Measurements from ENCODE around the gene OR10J5. TPM values are rescaled to one million over a fixed set of nuclear protein-coding genes. Genes with fewer than 3 reads are reported as not detected.

Gene OR10J5
- total RNA-seq, 1 donor = not detected

DNA sequence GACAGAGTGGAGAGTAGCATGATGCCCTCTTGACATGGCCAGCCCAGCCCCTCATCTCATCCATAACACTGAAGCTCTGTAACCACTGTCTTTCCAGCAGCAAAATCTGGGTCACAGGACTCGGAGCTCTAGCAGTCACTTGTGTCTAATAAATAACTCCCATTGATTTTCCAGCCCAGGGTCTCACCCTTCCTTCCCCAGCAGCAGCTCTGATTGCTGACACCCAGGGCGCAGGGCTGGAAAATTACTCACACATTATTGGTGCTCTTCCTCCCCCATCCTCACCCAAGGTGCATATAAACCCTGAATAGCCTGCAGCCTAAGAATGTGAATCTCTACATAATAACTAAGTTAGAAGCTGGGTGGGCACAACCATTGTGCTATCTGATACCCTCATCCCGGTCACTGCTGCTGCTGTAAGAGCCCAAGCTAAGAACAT lies 21.1 kb upstream of the OR10J5 start:
- H2AFZ ChIP-seq (ENCODE audit: low read length) = no peak overlapping the region
- DNase-seq (ENCODE audit: insufficient read length, low spot score, missing footprints) = no peak
- no peak overlapping the region for H3K27ac ChIP-seq (ENCODE audit: low read depth, low read length)
- H3K4me1 ChIP-seq (ENCODE audit: insufficient read depth, low read length) = peaks cover 3% of the 10 kb centered on the region
- TF ChIP-seq, protein P1, sequence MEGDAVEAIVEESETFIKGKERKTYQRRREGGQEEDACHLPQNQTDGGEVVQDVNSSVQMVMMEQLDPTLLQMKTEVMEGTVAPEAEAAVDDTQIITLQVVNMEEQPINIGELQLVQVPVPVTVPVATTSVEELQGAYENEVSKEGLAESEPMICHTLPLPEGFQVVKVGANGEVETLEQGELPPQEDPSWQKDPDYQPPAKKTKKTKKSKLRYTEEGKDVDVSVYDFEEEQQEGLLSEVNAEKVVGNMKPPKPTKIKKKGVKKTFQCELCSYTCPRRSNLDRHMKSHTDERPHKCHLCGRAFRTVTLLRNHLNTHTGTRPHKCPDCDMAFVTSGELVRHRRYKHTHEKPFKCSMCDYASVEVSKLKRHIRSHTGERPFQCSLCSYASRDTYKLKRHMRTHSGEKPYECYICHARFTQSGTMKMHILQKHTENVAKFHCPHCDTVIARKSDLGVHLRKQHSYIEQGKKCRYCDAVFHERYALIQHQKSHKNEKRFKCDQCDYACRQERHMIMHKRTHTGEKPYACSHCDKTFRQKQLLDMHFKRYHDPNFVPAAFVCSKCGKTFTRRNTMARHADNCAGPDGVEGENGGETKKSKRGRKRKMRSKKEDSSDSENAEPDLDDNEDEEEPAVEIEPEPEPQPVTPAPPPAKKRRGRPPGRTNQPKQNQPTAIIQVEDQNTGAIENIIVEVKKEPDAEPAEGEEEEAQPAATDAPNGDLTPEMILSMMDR (IDR thresholded peaks at IDR 0.05; ENCODE audit: extremely low read depth, low read depth, low read length) = no peak
- H4K20me1 ChIP-seq (ENCODE audit: insufficient read depth, low read length) = no peaks in the 10 kb centered on the region
- H3K36me3 ChIP-seq (ENCODE audit: insufficient read depth, low read length) = no peaks in the 10 kb centered on the region
- H3K9me3 ChIP-seq (ENCODE audit: low read depth, low read length) = no peaks in the 10 kb centered on the region
- H3K79me2 ChIP-seq (ENCODE audit: insufficient read depth, low read length) = no peaks in the 10 kb centered on the region
- H3K4me2 ChIP-seq (ENCODE audit: insufficient read depth, low read length) = no peak overlapping the region
- no peak overlapping the region for H3K4me3 ChIP-seq (ENCODE audit: insufficient read depth, low read length)
- no peaks in the 10 kb centered on the region for H3K27me3 ChIP-seq (ENCODE audit: insufficient read depth, low read length)

DNA sequence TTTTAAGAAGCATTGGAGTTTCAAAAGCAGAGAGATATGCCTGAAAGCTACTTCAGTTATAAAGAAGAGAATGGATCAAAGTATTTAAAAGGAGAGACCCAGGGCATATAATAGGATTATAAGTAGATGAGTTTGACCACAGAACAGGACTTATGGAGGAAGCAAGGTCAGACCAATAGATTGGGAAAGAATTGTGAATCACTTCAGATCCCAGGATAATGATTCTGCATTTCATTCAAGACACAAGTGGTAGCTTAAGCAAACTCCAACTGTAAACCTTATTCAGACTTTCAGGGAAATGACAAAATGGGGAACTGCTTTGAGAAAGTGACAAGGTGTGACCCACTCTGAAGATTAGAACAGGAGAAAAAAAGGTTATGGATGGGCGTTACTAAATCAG lies 18.9 kb upstream of the OR10J5 start:
- no peaks in the 10 kb centered on the region for H3K27me3 ChIP-seq (ENCODE audit: insufficient read depth, low read length)
- no peak overlapping the region for H3K4me2 ChIP-seq (ENCODE audit: insufficient read depth, low read length)
- TF ChIP-seq, protein P1 (IDR thresholded peaks at IDR 0.05; ENCODE audit: extremely low read depth, low read depth, low read length) = no peak
- H3K27ac ChIP-seq (ENCODE audit: low read depth, low read length) = no peak overlapping the region
- no peak for DNase-seq (ENCODE audit: insufficient read length, low spot score, missing footprints)
- H3K4me1 ChIP-seq (ENCODE audit: insufficient read depth, low read length) = no peaks in the 10 kb centered on the region
- H2AFZ ChIP-seq (ENCODE audit: low read length) = no peak overlapping the region
- no peaks in the 10 kb centered on the region for H3K79me2 ChIP-seq (ENCODE audit: insufficient read depth, low read length)
- no peaks in the 10 kb centered on the region for H3K9me3 ChIP-seq (ENCODE audit: low read depth, low read length)
- no peak overlapping the region for H3K4me3 ChIP-seq (ENCODE audit: insufficient read depth, low read length)
- no peaks in the 10 kb centered on the region for H4K20me1 ChIP-seq (ENCODE audit: insufficient read depth, low read length)
- no peaks in the 10 kb centered on the region for H3K36me3 ChIP-seq (ENCODE audit: insufficient read depth, low read length)

- Histone ChIP-seq H3K9me3 (ENCODE audit: low read depth, low read length) (no peaks in the 10 kb centered on the region), H4K20me1 (ENCODE audit: insufficient read depth, low read length) (no peaks in the 10 kb centered on the region), H3K36me3 (ENCODE audit: insufficient read depth, low read length) (no peaks in the 10 kb centered on the region), H3K4me3 (ENCODE audit: insufficient read depth, low read length) (no peak overlapping the region), H3K4me2 (ENCODE audit: insufficient read depth, low read length) (no peak overlapping the region), H3K79me2 (ENCODE audit: insufficient read depth, low read length) (no peaks in the 10 kb centered on the region), H3K4me1 (ENCODE audit: insufficient read depth, low read length) (no peaks in the 10 kb centered on the region), H3K27me3 (ENCODE audit: insufficient read depth, low read length) (no peaks in the 10 kb centered on the region), H3K27ac (ENCODE audit: low read depth, low read length) (no peak overlapping the region), H2AFZ (ENCODE audit: low read length) (no peak overlapping the region)
- TF ChIP-seq, protein P1 (IDR thresholded peaks at IDR 0.05; ENCODE audit: extremely low read depth, low read depth, low read length) = no peak
- no peak for DNase-seq (ENCODE audit: insufficient read length, low spot score, missing footprints)
These were observed 18.5 kb upstream of the OR10J5 start for GRCh38 chr1:159554261-159554660.

- no peak overlapping the region for H3K27ac ChIP-seq (ENCODE audit: low read depth, low read length)
- no peak overlapping the region for H3K4me2 ChIP-seq (ENCODE audit: insufficient read depth, low read length)
- no peaks in the 10 kb centered on the region for H3K36me3 ChIP-seq (ENCODE audit: insufficient read depth, low read length)
- no peak for DNase-seq (ENCODE audit: insufficient read length, low spot score, missing footprints)
- H4K20me1 ChIP-seq (ENCODE audit: insufficient read depth, low read length) = no peaks in the 10 kb centered on the region
- no peaks in the 10 kb centered on the region for H3K27me3 ChIP-seq (ENCODE audit: insufficient read depth, low read length)
- H3K4me1 ChIP-seq (ENCODE audit: insufficient read depth, low read length) = no peaks in the 10 kb centered on the region
- TF ChIP-seq, protein P1 (IDR thresholded peaks at IDR 0.05; ENCODE audit: extremely low read depth, low read depth, low read length) = no peak
- no peak overlapping the region for H3K4me3 ChIP-seq (ENCODE audit: insufficient read depth, low read length)
- no peak overlapping the region for H2AFZ ChIP-seq (ENCODE audit: low read length)
- H3K9me3 ChIP-seq (ENCODE audit: low read depth, low read length) = no peaks in the 10 kb centered on the region
- H3K79me2 ChIP-seq (ENCODE audit: insufficient read depth, low read length) = no peaks in the 10 kb centered on the region
These were observed 12.3 kb upstream of the OR10J5 start for GRCh38 chr1:159548126-159548525.
